NCI-H128 (cell line): ENCODE measurements around the gene SCN5A.

Experiments used
- DNase-seq: peaks from one replicate; lab custom pipeline; 2025; ENCODE audit not compliant: unreplicated experiment; lab: John Stamatoyannopoulos, UW

The SCN5A gene

GRCh38 chr3:38627956-38628355 is 21.5 kb downstream of the SCN5A start:
- DNase-seq = no peak

DNA sequence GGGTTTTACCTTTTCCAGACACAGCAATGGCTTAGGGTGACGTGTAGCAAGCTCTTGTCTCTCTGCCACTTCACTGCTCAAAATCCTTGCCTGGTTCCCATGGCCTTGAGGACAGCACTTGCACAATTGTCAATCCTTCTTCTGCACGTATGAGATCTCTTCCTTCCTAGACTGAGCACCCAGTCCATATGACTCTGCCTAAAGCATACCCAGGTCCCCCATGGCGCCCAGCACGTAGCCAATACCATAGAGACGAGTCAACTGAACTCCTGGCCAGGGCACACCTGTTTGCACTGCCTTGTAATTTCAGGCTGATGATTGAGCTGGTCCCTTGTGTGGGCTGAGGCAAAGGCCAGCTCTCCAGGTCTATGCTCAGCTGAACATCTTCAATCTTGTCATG is 23.3 kb downstream of the SCN5A start:
- DNase-seq = no peak

GRCh38 chr3:38623539-38623938 is 25.9 kb downstream of the SCN5A start:
- no peak for DNase-seq

- DNase-seq = no peak
Measured at GRCh38 chr3:38622336-38622735, 27.2 kb downstream of the SCN5A start.

- no peak for DNase-seq
Measured at GRCh38 chr3:38620236-38620635, 29.3 kb downstream of the SCN5A start.

DNA sequence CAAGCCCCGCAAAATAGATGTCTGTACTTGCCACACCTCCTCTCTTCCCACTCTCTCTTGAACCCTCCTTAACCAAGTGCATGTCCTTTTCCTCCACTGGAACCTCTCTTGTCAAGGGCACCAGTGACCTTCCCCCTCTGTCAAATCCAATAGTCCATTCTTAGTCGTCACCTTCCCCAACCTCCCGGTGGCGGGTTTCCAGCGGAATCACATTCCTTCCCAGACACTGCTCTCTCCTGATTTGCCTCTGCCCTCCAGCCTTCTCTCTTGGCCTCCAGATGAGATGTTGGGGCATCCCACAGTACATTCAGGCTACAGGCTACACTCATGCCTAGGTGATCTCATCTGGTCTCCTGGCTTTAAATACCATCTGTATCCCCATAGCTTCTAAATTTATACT is 31.1 kb downstream of the SCN5A start:
- DNase-seq = no peak

DNA sequence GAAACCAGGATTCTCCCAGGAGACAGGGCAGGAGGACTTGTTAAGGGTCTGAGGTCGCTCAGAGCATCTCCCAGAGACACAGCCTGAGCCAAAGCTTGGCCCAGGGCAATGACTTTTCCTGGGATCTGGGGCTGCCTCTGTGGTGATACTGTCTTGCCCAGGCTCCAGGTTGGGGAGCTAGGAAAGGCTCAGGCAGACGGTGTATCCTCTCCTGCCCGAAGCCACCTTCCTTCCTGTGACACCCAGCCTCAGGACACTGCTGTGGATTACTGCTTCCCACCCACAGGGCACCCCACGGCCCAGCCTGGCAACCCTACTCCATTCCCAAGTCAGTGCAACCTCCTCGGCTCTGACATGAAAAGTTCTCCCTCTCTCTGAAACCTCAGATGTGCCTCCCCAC is 31.9 kb downstream of the SCN5A start:
- no peak for DNase-seq

DNA sequence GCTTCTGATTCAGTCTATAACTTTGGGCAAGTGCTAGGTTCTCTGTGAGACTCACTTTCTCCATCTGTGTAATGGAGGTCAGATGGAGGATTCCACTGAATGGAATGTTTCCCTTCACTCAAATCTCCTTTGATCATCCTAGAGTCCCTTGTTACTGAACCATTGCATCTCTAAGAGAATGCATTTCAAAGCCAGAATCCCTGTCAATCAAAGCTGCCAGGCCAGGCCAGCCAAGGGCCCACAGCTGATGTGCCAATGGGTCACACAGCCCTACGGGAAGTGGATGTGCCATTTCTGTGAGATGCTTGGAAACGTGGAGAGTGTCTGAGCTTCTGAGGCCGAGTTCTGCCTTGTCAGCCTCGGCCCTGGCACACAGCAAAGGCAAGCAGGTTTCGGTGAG is 32.4 kb downstream of the SCN5A start:
- no peak for DNase-seq

DNA sequence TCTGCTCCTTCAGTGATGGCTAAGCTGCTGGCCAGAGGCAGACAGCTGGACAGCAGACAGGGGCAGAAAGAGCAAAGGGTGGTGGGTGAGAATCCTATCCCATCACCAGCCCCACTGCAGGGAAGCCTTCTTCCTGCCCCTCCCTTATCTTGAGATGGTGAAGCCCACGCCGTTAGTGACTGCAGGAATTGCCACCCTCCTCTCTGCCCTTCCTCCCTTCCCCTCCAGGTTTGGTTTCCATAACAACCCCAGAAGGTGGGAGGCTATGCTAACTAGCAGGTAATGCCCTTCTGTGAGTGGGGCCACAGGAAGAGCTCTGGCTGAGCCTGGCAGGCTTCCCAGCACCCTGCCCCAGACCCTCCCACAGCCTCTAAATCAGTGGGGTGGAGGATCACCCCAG is 32.8 kb downstream of the SCN5A start:
- DNase-seq = no peak

DNA sequence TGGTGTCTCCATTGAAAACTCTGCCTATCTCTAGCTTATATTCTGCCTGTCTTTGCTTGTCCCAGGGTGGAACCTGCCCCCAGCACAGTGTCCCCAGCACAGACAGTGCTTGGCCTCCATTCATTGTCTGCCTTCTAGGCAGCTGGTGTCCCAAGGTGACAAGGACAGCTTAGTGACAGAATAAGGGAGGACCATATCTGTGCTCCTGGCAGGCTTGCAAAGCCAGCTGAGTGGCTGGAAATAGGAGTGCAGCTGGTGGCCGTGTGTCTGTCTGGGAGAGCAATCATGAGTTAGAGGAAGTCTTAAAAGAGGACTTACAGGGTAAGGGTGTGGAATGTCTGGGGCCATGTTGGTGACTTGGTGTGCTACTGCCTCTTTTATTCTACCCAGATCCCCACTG is 33.4 kb downstream of the SCN5A start:
- DNase-seq = no peak

GRCh38 chr3:38614651-38615352 is 34.7 kb downstream of the SCN5A start:
- DNase-seq = no peak

GRCh38 chr3:38614091-38614490 is 35.4 kb downstream of the SCN5A start:
- DNase-seq = no peak

DNA sequence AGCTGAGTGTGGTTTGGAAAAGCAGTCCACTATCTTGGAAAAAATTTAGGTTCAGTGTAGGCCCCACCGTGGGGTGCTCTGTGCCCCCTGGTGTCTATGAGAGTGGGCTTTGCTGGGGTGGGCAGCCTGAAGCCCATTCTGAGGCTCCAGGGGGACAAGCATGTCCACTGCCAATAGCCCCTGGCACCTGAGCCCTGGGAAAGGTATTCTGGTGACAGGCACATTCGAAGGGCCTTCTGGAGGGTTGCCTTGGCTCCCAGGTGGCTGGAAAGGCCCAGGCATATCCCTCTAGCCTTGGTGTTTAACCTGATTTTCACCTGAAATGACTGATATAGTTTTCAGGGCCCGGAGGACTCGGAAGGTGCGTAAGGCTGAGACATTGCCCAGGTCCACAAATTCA is 36.1 kb downstream of the SCN5A start:
- no peak for DNase-seq

DNA sequence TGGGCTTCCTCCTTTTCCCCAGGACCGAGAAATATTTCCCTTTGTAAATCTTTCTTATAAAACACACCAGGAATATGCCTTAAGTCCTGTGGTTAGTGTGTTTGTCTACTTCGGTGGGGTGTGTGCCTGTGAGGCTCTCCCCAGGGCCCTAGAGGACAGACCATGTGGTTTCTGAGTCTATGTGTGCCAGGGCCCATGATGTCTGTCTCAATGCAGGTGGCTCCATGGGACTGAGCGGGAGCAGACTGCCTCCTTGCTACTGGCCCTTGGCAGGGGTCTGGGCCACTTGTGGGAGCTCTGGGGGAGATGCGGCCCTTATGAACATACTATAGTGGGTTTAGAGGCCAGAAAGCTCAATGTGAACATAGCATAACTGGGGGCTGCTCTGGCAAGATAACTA is 37.6 kb downstream of the SCN5A start:
- no peak for DNase-seq

DNA sequence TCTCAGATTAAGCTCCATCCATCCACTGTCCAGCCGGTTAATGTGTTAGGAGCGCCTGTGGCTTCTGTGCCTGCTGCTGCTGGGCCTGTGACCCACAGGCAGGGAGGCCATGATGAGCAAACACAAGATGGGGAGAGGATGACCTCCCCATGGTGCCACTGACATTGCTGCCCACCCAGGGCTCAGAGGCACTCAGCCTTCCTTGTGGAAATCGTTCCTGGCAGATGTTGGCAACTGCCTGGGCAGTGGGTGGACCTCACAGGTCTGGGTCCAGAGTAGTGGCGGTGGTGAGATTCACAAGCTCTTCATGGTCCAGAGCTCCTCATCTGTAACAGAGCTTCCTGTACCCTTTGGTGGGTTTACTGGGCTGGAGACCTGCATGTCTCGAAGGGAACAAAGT is 38.6 kb downstream of the SCN5A start:
- no peak for DNase-seq

DNA sequence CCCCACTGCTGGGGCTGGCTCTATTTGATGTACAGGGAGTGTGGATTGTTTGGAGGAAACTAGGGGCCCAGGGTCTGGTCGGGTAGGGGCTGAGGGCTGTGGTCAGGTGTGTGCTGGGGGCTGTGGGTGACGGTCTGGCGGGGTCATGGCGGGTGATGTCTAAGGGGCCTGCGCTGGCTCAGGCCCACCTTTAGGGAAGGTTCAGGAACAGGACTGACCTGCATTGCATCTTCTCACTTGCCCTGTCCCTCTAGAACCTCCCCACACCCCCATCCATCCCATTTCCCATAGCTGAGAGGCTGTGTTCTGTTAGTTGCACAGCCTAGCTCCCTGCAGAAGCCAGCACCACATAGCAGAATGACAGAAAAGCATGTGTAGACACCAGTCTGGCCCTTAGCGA is 39.1 kb downstream of the SCN5A start:
- DNase-seq = no peak

- no peak for DNase-seq
Measured at GRCh38 chr3:38609386-38610111, 39.9 kb downstream of the SCN5A start.

GRCh38 chr3:38608961-38609360 is 40.5 kb downstream of the SCN5A start:
- no peak for DNase-seq

DNA sequence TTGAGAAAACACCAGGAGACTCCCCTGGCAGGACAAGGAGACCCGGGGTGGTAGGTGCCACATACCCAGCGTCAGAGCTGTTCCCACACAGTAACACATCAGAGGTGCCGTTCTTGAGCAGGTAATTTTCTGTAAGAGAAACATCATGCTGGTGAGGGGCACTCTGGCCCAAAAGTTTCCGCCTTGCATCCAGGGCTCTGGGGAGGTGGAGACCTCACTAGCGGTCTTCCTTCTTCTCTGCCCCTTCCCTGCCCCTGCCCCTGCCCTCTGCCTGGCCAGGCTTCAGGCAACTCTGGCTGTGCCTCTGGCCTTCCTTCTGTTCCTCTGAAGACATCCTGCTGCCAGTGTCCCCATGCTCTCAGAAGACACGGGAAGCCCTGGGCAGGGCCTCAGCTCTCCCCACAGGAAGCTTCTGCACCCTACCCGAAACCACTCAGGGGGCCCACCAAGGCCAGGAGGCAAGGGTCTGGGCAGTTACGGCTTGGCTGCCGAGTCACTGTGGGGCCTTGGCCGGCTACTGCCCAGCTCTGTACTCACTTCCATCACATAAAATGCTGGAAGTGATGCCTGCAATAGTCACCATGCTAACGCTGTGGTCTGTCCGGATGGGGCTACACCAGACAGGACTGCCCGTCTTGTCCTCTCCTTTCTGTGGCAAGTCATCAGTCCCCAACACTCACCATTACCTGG is 41.3 kb downstream of the SCN5A start:
- no peak for DNase-seq

- no peak for DNase-seq
Measured at GRCh38 chr3:38606561-38606960, 42.9 kb downstream of the SCN5A start.

GRCh38 chr3:38605981-38606380 is 43.5 kb downstream of the SCN5A start:
- DNase-seq = no peak

GRCh38 chr3:38604246-38604645 is 45.2 kb downstream of the SCN5A start:
- DNase-seq = no peak
